ENCODE data around the gene NTF4.

GRCh38 chr19:49065905-49066512 lies 1.4 kb upstream of the NTF4 start:
- TF ChIP-seq, protein P1, sequence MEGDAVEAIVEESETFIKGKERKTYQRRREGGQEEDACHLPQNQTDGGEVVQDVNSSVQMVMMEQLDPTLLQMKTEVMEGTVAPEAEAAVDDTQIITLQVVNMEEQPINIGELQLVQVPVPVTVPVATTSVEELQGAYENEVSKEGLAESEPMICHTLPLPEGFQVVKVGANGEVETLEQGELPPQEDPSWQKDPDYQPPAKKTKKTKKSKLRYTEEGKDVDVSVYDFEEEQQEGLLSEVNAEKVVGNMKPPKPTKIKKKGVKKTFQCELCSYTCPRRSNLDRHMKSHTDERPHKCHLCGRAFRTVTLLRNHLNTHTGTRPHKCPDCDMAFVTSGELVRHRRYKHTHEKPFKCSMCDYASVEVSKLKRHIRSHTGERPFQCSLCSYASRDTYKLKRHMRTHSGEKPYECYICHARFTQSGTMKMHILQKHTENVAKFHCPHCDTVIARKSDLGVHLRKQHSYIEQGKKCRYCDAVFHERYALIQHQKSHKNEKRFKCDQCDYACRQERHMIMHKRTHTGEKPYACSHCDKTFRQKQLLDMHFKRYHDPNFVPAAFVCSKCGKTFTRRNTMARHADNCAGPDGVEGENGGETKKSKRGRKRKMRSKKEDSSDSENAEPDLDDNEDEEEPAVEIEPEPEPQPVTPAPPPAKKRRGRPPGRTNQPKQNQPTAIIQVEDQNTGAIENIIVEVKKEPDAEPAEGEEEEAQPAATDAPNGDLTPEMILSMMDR (IDR thresholded peaks at IDR 0.05; ENCODE audit: low read depth, low read length): no peak
- no peak for TF ChIP-seq EZH2phosphoT487 (IDR thresholded peaks at IDR 0.05; ENCODE audit: low read depth)
